K562 treated with DMSO at 1 percent for 48 hours (cell line): ENCODE results near the gene CSTB. TPM values are rescaled to one million over a fixed set of nuclear protein-coding genes. Genes with fewer than 3 reads are reported as not detected.

Experiments
- total RNA-seq: library from RNA; unstranded; fragments of 300-600 nt; gene quantifications from 2 replicates; pipeline ENCODE4 v1.2.3, GENCODE V29; 2022; ENCODE audit warnings: low replicate concordance; ENCODE audit errors: extremely low read depth

The CSTB gene, protein sequence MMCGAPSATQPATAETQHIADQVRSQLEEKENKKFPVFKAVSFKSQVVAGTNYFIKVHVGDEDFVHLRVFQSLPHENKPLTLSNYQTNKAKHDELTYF
- total RNA-seq, result not detected in 2 replicates

DNA sequence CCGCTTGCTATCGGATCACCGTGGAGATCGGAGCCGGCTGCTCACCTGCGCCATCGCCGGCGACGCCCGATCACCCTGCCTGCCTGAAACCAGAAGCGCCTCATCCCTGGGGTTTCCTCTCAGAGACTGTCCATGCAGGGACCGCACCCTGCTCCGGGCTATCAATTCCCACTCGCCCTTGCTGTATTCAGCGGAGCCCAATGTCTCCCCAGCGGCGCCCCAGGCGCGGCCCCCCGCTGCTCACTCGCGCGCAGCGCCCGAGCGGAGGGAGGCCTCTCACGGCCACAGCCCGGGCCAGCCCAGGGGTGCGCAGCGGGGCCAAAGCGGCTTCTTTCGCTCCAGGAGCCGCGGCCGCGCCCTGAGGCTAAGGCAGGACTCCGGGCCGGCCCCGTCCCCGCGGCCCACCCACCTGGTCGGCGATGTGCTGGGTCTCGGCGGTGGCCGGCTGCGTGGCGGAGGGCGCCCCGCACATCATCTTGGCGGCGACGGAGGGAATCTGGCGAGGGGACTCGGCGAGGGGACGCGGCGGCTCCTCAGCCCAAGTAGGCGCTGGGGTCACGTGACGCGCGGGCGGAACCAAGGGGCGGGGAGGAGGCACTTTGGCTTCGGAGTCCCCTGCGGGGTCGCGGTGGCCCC is at the start of gene CSTB:
Gene CSTB, minus strand, starts transcription at position 514 of the 636 bp plus-strand sequence. Its CDS starts 39 bp downstream, at position 475.

DNA sequence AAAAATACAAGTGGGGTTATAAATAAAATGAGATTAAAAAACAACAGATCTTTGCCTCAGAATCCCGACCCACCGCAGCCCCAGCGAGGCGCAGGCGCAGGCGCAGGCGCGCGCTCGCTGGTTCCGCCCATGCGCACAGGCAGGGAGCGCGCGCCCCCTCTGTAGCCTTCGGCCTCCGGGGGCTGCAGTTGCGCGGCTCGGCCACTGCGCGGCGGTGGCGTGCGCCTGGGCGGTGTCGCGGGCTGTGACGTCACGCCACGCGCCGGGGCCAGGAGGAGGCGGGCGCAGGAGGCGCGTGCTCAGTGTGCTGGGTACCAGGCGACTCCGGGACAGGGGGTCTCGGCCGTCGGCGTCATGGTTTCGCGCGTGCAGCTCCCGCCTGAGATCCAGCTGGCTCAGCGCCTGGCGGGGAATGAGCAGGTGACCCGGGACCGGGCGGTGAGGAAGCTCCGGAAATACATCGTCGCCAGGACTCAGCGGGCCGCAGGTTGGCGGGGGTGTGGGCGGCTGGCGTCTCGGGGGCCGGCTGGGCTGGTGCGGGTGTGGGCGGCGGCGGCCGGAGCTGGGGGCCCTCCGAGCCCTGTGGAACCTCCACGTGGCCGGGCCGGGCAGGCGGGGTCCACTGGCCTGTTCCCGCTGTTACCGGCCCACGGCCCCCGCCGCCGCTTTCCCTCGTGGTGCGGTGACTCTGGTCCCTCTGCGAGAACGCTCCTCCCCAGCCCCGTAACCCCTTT is 13.3 kb upstream of the CSTB start, which contains the start of gene RRP1:
Gene RRP1, plus strand, starts transcription at position 302 of the 734 bp plus-strand sequence. Its CDS starts 53 bp downstream, at position 355.

Other genes starting within 250 kb of the CSTB start
- not detected in 2 replicates for gene HSF2BP, start 116.8 kb downstream of the CSTB start, total RNA-seq
- gene RRP1B, start 116.7 kb downstream of the CSTB start, total RNA-seq, result not detected in 2 replicates
- 124 TPM in 1 of 2 replicates, not detected in the other for gene PDXK, start 57.2 kb downstream of the CSTB start, total RNA-seq
- gene RRP1, start 13.3 kb upstream of the CSTB start, total RNA-seq, result not detected in 2 replicates
- gene AGPAT3, start 88.9 kb upstream of the CSTB start, total RNA-seq, result not detected in 2 replicates
- not detected in 2 replicates for gene TRAPPC10, start 236.0 kb upstream of the CSTB start, total RNA-seq